ENCODE measurements around the gene HOXC10. TPM values are rescaled to one million over a fixed set of nuclear protein-coding genes. Genes with fewer than 3 reads are reported as not detected.

Gene HOXC10
- total RNA-seq, 2 donors from 2014 or later = not detected

DNA sequence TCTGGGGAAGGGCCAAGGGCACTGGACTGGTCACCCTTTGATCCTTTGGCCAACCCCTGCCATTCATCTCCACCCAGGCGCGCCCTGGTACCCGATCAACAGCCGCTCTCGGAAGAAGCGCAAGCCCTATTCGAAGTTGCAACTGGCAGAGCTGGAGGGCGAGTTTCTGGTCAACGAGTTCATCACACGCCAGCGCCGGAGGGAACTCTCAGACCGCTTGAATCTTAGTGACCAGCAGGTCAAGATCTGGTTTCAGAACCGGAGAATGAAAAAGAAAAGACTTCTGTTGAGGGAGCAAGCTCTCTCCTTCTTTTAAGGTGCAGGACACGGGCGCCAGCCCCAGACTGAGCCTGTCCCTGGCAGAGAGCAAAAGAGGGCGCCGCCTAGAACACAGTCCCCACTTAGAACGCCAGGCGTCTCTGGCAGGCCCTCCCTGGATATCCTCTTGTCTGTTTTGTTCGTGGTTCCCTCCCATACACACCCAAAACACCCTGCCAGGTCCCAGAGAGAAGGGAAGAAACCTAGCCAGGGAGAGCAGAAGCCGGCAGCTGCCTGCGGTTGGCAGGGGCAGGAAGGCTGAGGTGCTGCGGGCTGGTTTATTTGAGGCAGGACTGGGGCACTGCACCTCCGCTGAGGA lies 28.6 kb upstream of the HOXC10 start:
- Mint-ChIP-seq H3K27me3 (ENCODE audit: insufficient read depth) (peaks cover 99% of the 10 kb centered on the region), H3K4me1 (no peaks in the 10 kb centered on the region), H3K36me3 (ENCODE audit: low read depth) (no peaks in the 10 kb centered on the region), H3K4me3 (no peak overlapping the region), H3K9me3 (no peaks in the 10 kb centered on the region), H3K27ac (no peak overlapping the region)
- H3K9me3 ChIP-seq (ENCODE audit: control insufficient read depth, low read length) = peaks cover 23% of the 10 kb centered on the region
- TF ChIP-seq, protein P1, sequence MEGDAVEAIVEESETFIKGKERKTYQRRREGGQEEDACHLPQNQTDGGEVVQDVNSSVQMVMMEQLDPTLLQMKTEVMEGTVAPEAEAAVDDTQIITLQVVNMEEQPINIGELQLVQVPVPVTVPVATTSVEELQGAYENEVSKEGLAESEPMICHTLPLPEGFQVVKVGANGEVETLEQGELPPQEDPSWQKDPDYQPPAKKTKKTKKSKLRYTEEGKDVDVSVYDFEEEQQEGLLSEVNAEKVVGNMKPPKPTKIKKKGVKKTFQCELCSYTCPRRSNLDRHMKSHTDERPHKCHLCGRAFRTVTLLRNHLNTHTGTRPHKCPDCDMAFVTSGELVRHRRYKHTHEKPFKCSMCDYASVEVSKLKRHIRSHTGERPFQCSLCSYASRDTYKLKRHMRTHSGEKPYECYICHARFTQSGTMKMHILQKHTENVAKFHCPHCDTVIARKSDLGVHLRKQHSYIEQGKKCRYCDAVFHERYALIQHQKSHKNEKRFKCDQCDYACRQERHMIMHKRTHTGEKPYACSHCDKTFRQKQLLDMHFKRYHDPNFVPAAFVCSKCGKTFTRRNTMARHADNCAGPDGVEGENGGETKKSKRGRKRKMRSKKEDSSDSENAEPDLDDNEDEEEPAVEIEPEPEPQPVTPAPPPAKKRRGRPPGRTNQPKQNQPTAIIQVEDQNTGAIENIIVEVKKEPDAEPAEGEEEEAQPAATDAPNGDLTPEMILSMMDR (conservative IDR thresholded peaks at IDR 0.05) = no peak
- DNase-seq = peak; percentile 70
- WGBS, 2 experiments (ENCODE audit: insufficient coverage in 1 of 2, insufficient read length in 1 of 2) = 18 to 23% methylated on average over 11 to 25 of the region's 25 CpGs
- no peaks in the 10 kb centered on the region for H3K36me3 ChIP-seq (ENCODE audit: control insufficient read depth, insufficient read depth, low read length)
- no peak overlapping the region for H3K27ac ChIP-seq (ENCODE audit: low read depth, low read length)
- H3K4me3 ChIP-seq (ENCODE audit: low read length) = no peak overlapping the region
- H3K4me1 ChIP-seq (ENCODE audit: control insufficient read depth, insufficient read depth, low read length) = no peaks in the 10 kb centered on the region
- H3K27me3 ChIP-seq (ENCODE audit: control insufficient read depth, insufficient read depth, low read length, poor library complexity, severe bottlenecking) = peaks cover 100% of the 10 kb centered on the region
- H3K9ac ChIP-seq (ENCODE audit: extremely low read depth, low read length, poor library complexity, severe bottlenecking) = no peak overlapping the region

DNA sequence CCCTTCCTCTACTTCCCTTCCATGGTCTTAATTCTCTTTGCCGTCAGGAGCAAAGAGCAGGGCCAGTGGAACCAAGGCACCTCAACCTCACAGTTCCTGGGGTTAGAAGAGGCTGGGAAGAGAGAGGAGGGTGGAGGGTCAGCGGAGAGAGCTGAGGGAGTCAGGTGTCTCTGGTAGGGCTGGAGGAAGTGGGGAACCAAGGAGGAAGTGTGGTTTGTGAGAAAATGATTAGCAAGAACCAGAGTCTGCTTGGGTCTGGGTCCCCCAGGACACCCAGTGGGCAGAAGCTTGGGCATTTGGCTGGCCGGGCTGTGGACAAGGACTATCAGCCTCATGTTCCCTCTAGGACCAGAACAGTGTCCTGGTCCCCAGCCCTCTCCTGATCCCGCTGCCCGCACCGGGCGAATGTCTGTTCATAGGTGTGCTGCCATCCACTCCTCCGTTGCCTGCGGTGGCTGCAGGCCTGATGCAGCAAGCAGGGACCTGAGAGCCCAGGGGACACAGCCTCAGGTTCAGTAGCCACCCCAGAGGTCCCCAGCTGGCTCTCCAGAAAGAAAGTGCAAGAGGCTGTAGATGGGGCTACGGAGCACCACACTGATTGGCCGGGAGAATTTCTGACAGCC lies 27.9 kb upstream of the HOXC10 start:
- Histone ChIP-seq H3K4me1 (ENCODE audit: control insufficient read depth, insufficient read depth, low read length) (no peaks in the 10 kb centered on the region), H3K36me3 (ENCODE audit: control insufficient read depth, insufficient read depth, low read length) (no peaks in the 10 kb centered on the region), H3K4me3 (ENCODE audit: low read length) (no peak overlapping the region), H3K27ac (ENCODE audit: low read depth, low read length) (no peak overlapping the region), H3K9me3 (ENCODE audit: control insufficient read depth, low read length) (peaks cover 23% of the 10 kb centered on the region), H3K9ac (ENCODE audit: extremely low read depth, low read length, poor library complexity, severe bottlenecking) (no peak overlapping the region), H3K27me3 (ENCODE audit: control insufficient read depth, insufficient read depth, low read length, poor library complexity, severe bottlenecking) (peaks cover 100% of the 10 kb centered on the region)
- 34 to 40% methylated on average over 4 to 11 of the region's 11 CpGs for WGBS, 2 experiments (ENCODE audit: insufficient coverage in 1 of 2, insufficient read length in 1 of 2)
- peaks cover 99% of the 10 kb centered on the region for H3K27me3 Mint-ChIP-seq (ENCODE audit: insufficient read depth)
- no peak overlapping the region for H3K27ac Mint-ChIP-seq
- no peak overlapping the region for H3K4me3 Mint-ChIP-seq
- no peak for DNase-seq
- no peaks in the 10 kb centered on the region for H3K4me1 Mint-ChIP-seq
- TF ChIP-seq, protein P1 (conservative IDR thresholded peaks at IDR 0.05) = no peak
- H3K9me3 Mint-ChIP-seq = no peaks in the 10 kb centered on the region
- no peaks in the 10 kb centered on the region for H3K36me3 Mint-ChIP-seq (ENCODE audit: low read depth)

DNA sequence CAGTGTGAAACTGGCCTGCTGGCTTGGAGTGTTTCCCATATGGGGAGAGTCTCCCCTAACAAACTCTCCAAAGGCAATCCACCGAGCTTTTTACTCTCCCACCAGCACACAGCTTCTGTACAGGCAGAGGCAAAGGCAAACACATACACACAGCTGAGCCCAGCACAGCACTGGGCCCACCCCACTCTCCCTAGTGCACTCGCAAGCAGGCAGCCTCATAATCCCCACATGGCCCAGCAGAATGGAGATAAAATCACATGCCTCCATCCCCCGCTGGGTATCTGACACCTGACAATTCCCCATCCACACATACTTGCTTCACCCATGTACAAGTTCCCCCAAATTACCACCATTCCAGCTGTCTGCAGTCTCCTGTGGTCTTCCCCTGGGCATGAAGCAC lies 26.8 kb upstream of the HOXC10 start:
- Histone ChIP-seq H3K9me3 (ENCODE audit: control insufficient read depth, low read length) (peaks cover 16% of the 10 kb centered on the region), H3K4me3 (ENCODE audit: low read length) (no peak overlapping the region), H3K4me1 (ENCODE audit: control insufficient read depth, insufficient read depth, low read length) (no peaks in the 10 kb centered on the region), H3K36me3 (ENCODE audit: control insufficient read depth, insufficient read depth, low read length) (no peaks in the 10 kb centered on the region), H3K27me3 (ENCODE audit: control insufficient read depth, insufficient read depth, low read length, poor library complexity, severe bottlenecking) (peaks cover 100% of the 10 kb centered on the region), H3K27ac (ENCODE audit: low read depth, low read length) (no peak overlapping the region), H3K9ac (ENCODE audit: extremely low read depth, low read length, poor library complexity, severe bottlenecking) (no peak overlapping the region)
- no peaks in the 10 kb centered on the region for H3K9me3 Mint-ChIP-seq
- WGBS, 2 experiments (ENCODE audit: insufficient coverage in 1 of 2, insufficient read length in 1 of 2) = 7 to 34% methylated on average over 2 to 3 of the region's 3 CpGs
- H3K4me3 Mint-ChIP-seq = no peak overlapping the region
- H3K36me3 Mint-ChIP-seq (ENCODE audit: low read depth) = no peaks in the 10 kb centered on the region
- TF ChIP-seq, protein P1 (conservative IDR thresholded peaks at IDR 0.05) = no peak
- no peak overlapping the region for H3K27ac Mint-ChIP-seq
- no peaks in the 10 kb centered on the region for H3K4me1 Mint-ChIP-seq
- DNase-seq = no peak
- H3K27me3 Mint-ChIP-seq (ENCODE audit: insufficient read depth) = peaks cover 99% of the 10 kb centered on the region
